HUES64 (cell line): Measurements from ENCODE around the gene WDR33.
A peak's percentile ranks its signal among the peaks of the same experiment; 100 is the strongest.

Source experiments
- H3K27ac ChIP-seq: 2 replicates; pipeline ENCODE4 v1.7.0; 2013; ENCODE audit warnings: low read depth, low read length, inconsistent platforms
- H3K27me3 ChIP-seq: 2 replicates; pipeline ENCODE4 v1.6.1; 2013; ENCODE audit warnings: mild to moderate bottlenecking, low read length; ENCODE audit not compliant: insufficient read depth
- H3K36me3 ChIP-seq: 2 replicates; pipeline ENCODE4 v1.6.1; 2013; ENCODE audit warnings: mild to moderate bottlenecking, low read length; ENCODE audit not compliant: insufficient read depth
- H3K4me1 ChIP-seq: 2 replicates; pipeline ENCODE4 v1.6.1; 2013; ENCODE audit warnings: mild to moderate bottlenecking, low read length, moderate library complexity; ENCODE audit not compliant: insufficient read depth
- H3K4me3 ChIP-seq: 2 replicates; pipeline ENCODE4 v1.5.1; 2013; ENCODE audit warnings: mild to moderate bottlenecking, low read length, moderate library complexity
- H3K9ac ChIP-seq: 2 replicates; pipeline ENCODE4 v1.6.1; 2013; ENCODE audit warnings: mild to moderate bottlenecking, low read depth, low read length
- H3K9me3 ChIP-seq: 2 replicates; pipeline ENCODE4 v1.6.1; 2013; ENCODE audit warnings: low read depth, low read length; ENCODE audit not compliant: insufficient read depth
- WGBS: fragments of 150-250, 120-280 bp; methylation state at CpG from one replicate; pipeline ENCODE4 v1.1.7; 2013; ENCODE audit warnings: missing lambda C conversion rate; 5-methylcytosine and 5-hydroxymethylcytosine counted together

WDR33 gene

DNA sequence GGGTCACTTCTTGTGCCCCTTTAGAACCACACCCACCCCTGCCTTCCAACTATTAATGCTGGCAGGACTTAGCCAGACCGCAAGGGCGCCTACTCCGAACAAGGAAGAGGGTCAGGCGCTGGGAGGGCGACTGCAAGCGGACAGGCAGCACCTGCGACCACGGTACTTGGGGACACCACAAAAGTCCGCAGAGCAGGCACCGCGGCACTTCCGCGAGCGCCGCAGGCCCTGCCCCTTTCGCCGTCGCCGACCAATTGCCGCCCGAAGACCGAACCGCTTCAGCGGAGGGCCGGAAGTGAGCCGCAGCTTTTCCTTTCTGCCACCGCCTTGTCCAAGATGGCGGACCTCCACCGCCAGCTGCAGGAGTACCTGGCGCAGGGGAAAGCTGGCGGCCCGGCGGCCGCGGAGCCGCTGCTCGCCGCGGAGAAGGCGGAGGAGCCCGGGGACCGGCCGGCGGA, 109.7 kb downstream of the WDR33 start, which contains the start of gene SFT2D3:
TSS of gene SFT2D3 (plus strand) at position 305 of the 458 bp plus-strand sequence. CDS start at position 337, 32 bp downstream.
- H3K36me3 ChIP-seq: peaks cover 19% of the 10 kb centered on the region
- peak within 1 kb of the TSS; percentile 95 for H3K27ac ChIP-seq
- peak within 1 kb of the TSS; percentile 99 for H3K9ac ChIP-seq
- H3K4me3 ChIP-seq: peak within 1 kb of the TSS; percentile 82
- H3K27me3 ChIP-seq: no peaks in the 10 kb centered on the region
- under 1% methylated on average over 44 of the region's 44 CpGs for WGBS
- H3K9me3 ChIP-seq: no peaks in the 10 kb centered on the region
- H3K4me1 ChIP-seq: peaks cover 16% of the 10 kb centered on the region

DNA sequence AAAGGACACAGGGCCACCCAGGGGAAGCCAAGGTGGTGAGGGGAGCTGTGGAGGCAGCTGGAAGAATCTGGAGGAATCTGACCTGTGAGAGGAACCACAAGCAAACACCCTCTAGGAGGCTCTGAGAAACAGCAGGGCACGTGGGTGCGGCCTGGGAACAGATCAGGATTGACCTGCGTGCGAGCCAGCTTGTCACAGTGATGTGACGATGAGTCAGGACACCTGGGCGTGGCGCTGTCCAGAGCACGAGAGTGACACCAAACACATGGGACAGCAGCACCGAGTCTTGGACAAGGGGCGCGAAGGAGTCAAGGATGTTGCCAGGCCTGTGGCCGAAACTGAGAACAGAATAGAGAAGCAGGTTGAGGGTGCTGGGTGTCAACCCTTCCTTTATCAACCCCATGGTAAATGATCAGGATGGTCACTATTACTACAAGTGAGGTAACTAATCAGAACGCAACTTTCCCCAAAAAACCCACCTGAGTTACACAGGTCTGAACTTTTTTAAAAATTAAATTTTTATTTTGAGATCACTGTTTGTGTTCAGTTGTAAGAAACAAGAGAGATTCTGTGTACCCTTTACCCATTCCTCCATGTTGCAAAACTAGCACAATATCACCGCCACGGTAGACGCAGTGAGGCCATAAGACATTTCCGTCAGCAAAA, 110.3 kb downstream of the WDR33 start:
- peak overlapping the region; percentile 99 for H3K9ac ChIP-seq
- peaks cover 16% of the 10 kb centered on the region for H3K4me1 ChIP-seq
- WGBS: 38% methylated on average over 16 of the region's 17 CpGs
- H3K27ac ChIP-seq: peak overlapping the region; percentile 95
- H3K9me3 ChIP-seq: no peaks in the 10 kb centered on the region
- H3K4me3 ChIP-seq: peak overlapping the region; percentile 82
- H3K36me3 ChIP-seq: peaks cover 13% of the 10 kb centered on the region
- no peaks in the 10 kb centered on the region for H3K27me3 ChIP-seq

DNA sequence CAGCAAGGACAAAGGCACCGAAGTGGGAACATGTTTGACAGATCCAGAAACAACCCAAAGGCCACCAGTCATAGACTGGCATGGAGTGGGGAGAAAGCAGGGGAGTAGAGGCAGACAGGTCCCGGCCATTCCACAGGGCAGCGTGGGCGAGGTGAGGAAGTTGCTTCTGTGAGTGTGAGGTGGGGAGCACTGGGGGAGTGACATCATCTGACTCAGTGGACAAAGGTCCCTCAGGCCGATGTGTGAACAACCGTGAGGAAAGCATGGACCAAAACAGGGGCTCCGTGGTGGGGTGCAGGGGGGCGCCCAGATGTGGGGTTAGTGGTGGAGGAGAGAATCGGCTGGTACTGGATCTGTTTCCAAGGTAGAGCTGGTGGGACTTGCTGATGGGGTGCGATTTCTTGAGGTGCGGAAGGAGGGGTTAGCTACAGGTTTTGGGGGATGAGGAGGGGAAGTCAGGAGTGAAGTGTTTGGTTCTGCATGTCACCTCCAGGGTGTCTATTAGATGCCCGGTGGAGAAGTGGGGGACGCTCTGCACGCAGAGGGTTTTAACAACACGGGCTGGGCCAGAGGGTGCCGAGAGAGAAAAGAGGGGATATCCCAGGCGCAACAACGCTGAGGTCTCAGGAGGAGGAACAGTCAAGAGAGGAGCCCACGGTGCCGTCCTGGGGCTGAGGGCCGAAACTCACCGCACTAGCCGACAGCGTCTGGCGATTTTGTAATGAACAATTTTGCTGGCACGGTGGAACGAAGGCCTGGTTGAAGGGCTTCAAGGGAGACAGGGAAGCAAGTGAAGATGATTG, 112.2 kb downstream of the WDR33 start:
- peaks cover 3% of the 10 kb centered on the region; the same call in 1 of the 2 replicates for H3K27me3 ChIP-seq
- no peaks in the 10 kb centered on the region for H3K36me3 ChIP-seq
- no peak overlapping the region for H3K27ac ChIP-seq
- peaks cover 16% of the 10 kb centered on the region for H3K4me1 ChIP-seq
- 95% methylated on average over 27 of the region's 27 CpGs for WGBS
- no peaks in the 10 kb centered on the region for H3K9me3 ChIP-seq
- H3K4me3 ChIP-seq: no peak overlapping the region
- no peak overlapping the region for H3K9ac ChIP-seq

DNA sequence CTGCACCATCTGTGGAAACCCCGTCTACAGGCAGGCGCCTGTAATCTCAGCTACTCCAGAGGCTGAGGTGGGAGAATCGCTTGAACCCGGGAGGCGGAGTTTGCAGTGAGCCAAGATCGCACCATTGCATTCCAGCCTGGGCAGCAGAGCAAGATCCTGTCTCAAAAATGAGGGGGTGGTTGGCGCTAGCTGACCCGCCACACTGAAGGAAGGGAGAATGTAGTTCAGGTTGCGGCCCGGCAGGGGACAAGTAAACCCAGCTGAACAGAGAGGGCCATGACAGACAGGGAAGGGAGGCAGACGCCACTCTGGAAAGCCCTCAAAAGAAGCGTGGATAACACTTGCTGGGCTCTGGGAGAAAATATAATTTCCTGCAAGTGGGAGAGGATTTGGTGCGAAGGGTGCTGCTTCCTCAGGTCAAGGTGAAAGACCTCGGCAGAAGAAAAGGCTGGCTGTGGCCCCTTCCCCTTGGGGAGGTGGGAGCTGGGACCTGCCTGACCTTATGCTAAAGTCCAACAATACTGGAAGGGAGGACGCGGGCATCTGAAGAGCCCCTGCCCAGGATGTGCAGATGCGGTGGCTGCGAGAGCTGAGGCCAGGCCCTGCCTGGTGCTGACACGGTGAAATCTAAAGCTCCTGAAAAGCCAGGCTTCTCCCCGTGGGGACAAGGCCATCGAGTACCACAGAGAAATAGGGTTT, 113.3 kb downstream of the WDR33 start:
- Histone ChIP-seq H3K27ac (no peak overlapping the region), H3K9ac (no peak overlapping the region), H3K4me3 (no peak overlapping the region), H3K9me3 (no peaks in the 10 kb centered on the region), H3K36me3 (no peaks in the 10 kb centered on the region), H3K4me1 (peaks cover 15% of the 10 kb centered on the region), H3K27me3 (peaks cover 3% of the 10 kb centered on the region; the same call in 1 of the 2 replicates)
- 94% methylated on average over 21 of the region's 21 CpGs for whole genome bisulfite sequencing

DNA sequence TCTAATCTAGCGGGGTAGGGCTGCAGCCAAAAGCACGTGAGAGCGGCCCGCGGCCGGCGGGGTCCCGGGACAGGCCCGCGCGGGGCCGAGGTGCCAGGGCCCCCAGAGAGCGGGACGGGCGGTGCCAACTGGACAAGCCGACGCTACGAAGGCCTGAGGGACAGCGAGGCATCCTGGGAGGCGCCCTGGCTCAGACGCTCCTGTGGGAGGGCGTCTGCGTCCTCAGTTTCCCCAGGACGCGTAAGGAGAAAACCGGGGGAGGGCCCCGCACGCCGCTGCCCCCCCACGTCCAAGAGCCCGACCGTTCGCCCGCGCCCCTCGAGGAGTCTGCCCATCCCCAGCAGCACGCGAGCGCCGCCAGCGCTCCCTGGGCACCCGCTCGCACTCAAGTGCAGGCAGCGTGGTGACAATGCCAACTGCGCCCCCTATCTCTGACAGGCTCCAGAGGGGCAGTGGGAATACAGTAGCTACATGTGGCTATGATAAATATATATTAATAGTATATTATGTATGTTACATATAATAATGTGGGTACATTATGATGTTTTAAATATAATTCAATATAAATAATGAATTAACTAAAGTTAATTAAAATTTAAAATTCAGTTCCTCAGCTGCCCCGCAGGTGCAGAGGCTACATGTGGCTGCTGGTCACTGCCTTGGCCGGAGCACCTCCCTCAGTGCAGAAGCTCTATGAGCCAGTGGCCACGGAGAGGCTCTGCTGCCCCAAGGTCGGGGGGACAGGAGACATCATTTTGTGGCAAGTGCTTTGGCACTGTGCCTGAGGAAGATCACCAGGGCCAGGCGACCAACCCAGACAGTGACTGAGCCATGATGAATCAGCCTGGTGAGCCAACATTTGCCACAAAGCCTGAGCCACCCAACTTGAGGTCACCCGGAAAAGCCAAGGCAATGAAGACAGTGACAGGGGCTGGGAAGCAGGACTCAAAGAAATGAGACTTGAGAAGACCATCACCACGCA, 115.2 kb downstream of the WDR33 start:
- Histone ChIP-seq H3K27ac (no peak overlapping the region), H3K4me1 (peaks cover 8% of the 10 kb centered on the region), H3K9me3 (peaks cover 11% of the 10 kb centered on the region), H3K4me3 (no peak overlapping the region), H3K27me3 (peaks cover 3% of the 10 kb centered on the region; the same call in 1 of the 2 replicates), H3K9ac (no peak overlapping the region), H3K36me3 (no peaks in the 10 kb centered on the region)
- 92% methylated on average over 52 of the region's 52 CpGs for WGBS

DNA sequence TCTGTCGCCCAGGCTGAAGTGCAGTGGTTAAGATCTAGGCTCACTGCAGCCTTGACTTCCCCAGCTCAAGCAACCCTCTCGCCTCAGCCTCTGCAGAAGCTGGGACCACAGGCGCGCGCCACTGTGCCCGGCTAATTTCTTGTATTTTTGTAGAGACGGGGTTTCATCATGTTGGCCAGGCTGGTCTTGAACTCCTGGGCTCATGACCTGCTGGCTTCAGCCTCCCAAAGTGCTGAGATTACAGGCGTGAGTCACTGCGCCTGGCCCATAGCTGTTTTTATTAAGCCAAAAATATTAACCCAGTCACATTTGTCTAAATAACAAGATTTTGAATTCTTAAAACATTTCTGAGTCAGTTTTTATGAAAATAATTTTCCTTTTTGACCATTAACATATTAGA, 116.0 kb downstream of the WDR33 start:
- no peaks in the 10 kb centered on the region for H3K36me3 ChIP-seq
- WGBS: 97% methylated on average over 9 of the region's 9 CpGs
- H3K27me3 ChIP-seq: peaks cover 3% of the 10 kb centered on the region; the same call in 1 of the 2 replicates
- peaks cover 19% of the 10 kb centered on the region for H3K9me3 ChIP-seq
- H3K4me3 ChIP-seq: no peak overlapping the region
- H3K9ac ChIP-seq: no peak overlapping the region
- H3K27ac ChIP-seq: no peak overlapping the region
- H3K4me1 ChIP-seq: peaks cover under 1% of the 10 kb centered on the region; the same call in 1 of the 2 replicates

DNA sequence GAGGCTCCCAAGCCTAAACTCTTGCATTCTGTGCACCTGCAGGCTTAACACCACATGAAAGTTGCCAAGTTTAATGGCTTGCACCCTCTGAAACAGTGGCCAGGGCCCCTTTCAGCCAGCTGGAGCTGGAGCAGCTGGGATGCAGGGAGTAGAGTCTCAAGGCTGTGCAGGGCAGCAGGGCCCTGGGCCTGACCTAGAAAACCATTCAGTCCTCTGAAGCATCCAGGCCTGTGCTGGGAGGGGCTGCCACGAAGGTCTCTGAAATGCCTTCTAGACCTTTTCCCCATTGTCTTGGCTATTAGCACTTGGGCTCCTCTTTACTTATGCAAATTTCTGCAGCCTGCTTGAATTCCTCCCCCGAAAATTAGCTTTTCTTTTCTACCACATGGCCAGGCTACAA, 120.3 kb downstream of the WDR33 start:
- peaks cover 3% of the 10 kb centered on the region; the same call in 1 of the 2 replicates for H3K27me3 ChIP-seq
- 71% methylated on average over 2 of the region's 2 CpGs for WGBS
- H3K27ac ChIP-seq: no peak overlapping the region
- H3K9ac ChIP-seq: no peak overlapping the region
- no peak overlapping the region for H3K4me3 ChIP-seq
- H3K9me3 ChIP-seq: peaks cover 31% of the 10 kb centered on the region
- H3K4me1 ChIP-seq: no peaks in the 10 kb centered on the region
- no peaks in the 10 kb centered on the region for H3K36me3 ChIP-seq

DNA sequence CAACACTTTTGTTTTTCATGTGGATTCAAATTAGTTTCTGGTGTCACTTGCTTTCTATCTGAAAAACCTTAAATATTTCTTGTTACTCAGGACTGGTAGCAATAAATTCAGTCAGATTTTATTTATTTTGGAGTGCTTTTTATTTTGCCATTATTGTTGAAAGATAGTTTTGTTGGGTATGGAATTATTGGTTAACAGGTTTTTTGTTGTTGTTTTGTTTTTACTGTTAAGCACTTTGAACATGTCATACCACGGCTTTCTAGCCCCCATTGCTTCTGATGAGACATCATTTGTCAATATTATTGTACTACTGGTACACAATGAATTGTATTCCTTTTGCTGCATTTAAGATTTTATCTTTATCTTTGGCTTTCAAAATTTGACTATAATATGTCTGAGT, 122.6 kb downstream of the WDR33 start:
- Histone ChIP-seq H3K9me3 (peaks cover 31% of the 10 kb centered on the region), H3K36me3 (no peaks in the 10 kb centered on the region), H3K9ac (no peak overlapping the region), H3K4me1 (no peaks in the 10 kb centered on the region), H3K27me3 (no peaks in the 10 kb centered on the region), H3K4me3 (no peak overlapping the region), H3K27ac (no peak overlapping the region)
- 86% methylated on average over 1 of the region's 1 CpG for WGBS

DNA sequence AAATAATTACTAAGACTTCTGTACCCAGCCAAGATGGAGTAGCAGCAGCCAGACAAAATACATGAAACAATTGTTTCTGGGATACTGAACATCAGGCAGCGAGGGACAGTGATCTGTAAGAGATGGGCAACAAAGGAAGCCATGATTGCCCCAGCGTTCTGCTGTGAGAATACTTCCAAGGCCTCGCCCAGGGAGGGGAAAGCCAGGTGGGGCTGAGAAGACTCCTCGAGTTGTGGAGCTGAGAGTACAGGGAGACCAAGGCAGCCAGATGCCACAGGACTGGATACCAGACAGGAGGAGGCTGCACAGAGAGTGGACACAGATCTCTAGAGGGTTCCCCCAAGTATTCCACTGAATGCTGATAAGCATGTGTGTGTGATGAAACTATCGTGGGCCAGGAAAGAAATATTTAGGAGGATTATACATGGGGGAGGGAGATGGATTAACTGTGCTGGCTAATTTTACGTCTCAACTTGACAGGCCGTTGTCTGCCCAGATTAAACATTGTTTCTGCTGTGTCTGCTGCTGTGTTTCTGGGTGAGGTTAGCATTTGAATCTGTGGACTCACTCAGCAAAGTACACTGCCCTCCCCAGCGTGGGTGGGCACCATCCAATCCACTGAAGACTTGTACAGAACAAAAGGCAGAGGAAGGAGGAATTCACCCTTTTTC, 125.4 kb downstream of the WDR33 start:
- H3K27me3 ChIP-seq: no peaks in the 10 kb centered on the region
- no peak overlapping the region for H3K4me3 ChIP-seq
- no peaks in the 10 kb centered on the region for H3K36me3 ChIP-seq
- H3K4me1 ChIP-seq: no peaks in the 10 kb centered on the region
- H3K27ac ChIP-seq: no peak overlapping the region
- WGBS: 83% methylated on average over 8 of the region's 8 CpGs
- H3K9ac ChIP-seq: no peak overlapping the region
- H3K9me3 ChIP-seq: peaks cover 18% of the 10 kb centered on the region

DNA sequence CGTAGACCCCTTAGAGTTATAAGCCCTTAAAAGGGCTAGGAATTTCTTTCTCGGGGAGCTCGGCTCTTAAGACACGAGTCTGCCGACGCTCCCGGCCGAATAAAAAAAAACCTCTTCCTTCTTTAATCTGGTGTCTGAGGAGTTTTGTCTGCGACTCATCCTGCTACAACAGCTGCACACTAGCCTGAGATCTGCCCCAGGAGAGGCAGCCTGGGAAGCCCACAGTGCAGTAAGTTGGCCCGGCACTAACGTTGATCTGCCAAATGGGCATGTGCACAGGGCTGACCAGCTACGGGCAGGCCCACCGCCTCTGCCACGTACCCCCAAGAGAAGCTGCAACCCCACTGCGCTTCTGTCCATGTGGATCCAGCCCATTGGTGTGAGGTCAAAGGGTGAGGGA, 127.2 kb downstream of the WDR33 start:
- Histone ChIP-seq H3K9ac (no peak overlapping the region), H3K36me3 (no peaks in the 10 kb centered on the region), H3K27ac (no peak overlapping the region), H3K4me3 (no peak overlapping the region), H3K4me1 (no peaks in the 10 kb centered on the region), H3K27me3 (peaks cover 3% of the 10 kb centered on the region; the same call in 1 of the 2 replicates), H3K9me3 (peaks cover 9% of the 10 kb centered on the region; the same call in 1 of the 2 replicates)
- WGBS: 84% methylated on average over 12 of the region's 15 CpGs
